SKM-1 treated with dmso at 0.1 percent for 144 hours (cell line): ENCODE results near the gene STARD7.
A peak's percentile ranks its signal among the peaks of the same experiment; 100 is the strongest.

Experiments
- DNase-seq: peaks from one replicate; lab custom pipeline; 2025; ENCODE audit not compliant: unreplicated experiment; lab: John Stamatoyannopoulos, UW

The STARD7 gene, protein sequence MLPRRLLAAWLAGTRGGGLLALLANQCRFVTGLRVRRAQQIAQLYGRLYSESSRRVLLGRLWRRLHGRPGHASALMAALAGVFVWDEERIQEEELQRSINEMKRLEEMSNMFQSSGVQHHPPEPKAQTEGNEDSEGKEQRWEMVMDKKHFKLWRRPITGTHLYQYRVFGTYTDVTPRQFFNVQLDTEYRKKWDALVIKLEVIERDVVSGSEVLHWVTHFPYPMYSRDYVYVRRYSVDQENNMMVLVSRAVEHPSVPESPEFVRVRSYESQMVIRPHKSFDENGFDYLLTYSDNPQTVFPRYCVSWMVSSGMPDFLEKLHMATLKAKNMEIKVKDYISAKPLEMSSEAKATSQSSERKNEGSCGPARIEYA

DNA sequence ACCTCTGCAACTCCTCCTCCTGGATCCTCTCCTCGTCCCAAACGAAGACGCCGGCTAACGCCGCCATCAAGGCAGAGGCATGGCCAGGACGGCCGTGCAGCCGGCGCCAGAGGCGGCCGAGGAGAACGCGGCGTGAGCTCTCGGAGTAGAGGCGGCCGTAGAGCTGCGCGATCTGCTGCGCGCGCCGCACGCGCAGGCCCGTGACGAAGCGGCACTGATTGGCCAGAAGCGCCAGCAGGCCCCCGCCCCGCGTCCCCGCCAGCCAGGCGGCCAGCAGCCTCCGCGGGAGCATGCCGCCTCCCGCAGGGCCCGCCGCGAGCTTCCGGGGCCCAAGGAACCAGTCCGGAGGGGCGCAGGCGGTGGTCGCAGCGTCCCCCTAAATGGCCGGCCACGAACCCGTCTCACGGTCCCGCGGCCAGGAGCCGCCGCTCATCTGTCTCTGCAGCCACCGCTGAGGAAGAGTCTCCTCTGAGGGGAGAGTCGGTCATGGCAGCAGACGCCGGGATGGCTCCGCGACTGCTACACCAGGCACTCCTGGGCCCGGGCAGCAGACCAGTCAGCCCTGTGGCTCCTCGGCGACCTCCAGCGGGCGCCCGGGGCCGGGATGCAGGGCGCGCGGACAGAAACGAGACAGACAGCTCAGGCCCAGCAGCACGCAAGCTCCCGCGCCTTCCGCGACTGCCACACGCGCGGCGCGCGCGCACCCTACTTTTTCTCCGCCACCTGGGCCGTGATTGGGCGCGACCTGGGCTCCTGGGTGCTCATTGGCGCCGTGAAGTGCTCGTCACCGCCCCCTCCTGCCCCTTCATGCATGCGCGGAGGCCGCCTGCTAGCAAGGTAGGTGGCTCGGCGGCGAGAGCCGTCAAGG is at the start of gene STARD7:
STARD7 (minus strand) TSS at position 685 of the 868 bp plus-strand sequence; CDS start at position 292, 393 bp downstream.
- peak; percentile 95 for DNase-seq

DNA sequence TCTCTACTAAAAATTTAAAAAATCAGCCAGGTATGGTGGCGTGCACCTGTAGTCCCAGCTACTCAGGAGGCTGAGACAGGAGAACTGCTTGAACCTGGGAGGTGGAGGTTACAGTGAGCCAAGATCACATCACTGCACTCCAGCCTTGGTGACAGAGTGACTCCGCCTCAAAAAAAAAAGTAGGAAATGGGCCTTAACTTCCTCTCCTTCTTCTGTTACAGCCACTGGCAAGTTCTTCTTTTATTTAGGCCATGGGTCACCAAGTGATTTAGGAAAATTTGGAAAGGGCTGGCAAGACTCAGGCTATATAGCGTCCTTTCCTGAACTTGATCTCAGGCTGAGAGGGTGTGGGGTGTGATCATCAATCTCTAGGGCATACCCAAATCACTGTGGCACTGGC is 49.1 kb upstream of the STARD7 start:
- DNase-seq, result peak; percentile 79

DNA sequence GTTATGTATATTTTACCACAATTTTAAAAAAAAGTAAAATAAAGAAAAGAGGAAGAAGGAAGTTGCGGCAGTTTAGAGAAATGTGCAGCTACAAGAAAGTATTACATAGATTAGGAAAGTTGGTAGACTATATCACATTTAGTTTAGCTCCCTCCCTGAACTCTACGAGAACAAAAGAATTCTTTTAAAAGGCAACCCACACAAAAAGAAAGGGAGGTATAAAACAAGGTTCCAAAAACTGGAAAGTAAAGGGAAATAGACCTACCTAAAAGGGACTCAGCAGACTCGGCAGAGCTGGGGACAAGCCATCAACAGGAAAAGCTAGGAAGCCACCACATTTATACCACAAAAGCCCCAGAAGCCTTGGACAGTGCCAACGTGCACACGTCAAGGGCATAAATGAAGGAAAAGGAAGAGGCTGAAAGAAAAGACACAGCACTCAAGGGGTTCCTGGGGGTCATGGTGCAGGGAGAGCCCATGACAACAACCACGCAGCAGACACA is 48.0 kb upstream of the STARD7 start:
- peak; percentile 30 for DNase-seq

DNA sequence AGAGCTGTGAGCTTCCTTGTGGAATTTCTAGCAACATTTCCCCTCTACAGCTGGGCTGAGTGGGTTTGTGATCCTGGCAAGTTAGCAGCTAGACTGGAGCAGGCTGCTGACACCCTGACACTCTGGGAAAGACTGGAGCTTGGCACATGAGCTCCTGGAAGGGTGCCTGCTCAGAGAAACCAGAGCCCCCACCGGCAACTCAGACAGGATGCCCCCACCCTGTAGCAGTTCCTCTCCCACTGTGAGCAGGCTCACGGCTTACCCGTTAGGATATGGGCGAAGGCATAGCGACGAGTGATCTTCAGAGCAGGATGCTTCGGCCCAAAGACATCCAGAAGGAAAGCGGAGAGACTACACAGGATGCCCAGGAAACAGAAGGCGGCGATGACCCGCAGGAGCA is 45.9 kb upstream of the STARD7 start:
- DNase-seq, result no peak

DNA sequence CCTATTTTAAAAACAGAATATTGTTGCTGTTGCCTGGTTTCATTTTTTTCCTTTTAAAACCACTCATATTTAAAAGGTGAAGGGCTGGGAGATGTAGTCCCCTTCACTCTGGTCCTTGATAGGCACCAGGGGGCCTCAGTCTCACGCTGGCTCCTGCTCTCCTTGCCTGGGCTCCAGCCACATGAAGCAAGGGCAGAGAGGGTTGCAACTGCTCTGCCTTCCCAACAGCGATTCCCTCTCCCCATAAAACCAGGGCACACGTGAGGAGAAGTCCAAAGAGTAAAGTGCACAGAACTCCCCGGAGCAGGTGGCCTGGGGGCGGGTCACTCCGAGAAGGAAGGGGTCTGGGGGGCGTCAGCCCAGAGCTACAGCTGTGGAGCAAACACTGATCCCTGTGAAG is 44.4 kb upstream of the STARD7 start:
- no peak for DNase-seq

DNA sequence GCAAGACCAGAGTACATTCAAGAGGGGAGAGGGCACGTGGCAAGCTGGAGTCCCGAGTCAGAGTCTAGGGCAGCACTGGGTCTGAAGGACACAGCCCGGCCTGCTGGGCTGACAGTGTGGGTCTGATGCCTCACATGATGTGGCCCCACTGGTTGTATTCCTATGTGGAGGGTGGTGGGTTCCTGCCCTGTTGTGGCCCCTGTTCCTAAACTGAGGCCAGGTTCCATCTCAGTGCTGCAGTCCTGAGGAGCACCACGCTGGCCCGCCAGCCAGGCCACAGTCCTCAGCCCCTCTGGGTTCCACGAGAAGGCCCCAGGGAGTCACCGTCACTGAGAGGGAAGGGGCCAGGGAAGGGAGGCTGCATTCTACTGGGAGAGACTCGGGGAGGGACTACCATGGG is 43.9 kb upstream of the STARD7 start:
- no peak for DNase-seq

DNA sequence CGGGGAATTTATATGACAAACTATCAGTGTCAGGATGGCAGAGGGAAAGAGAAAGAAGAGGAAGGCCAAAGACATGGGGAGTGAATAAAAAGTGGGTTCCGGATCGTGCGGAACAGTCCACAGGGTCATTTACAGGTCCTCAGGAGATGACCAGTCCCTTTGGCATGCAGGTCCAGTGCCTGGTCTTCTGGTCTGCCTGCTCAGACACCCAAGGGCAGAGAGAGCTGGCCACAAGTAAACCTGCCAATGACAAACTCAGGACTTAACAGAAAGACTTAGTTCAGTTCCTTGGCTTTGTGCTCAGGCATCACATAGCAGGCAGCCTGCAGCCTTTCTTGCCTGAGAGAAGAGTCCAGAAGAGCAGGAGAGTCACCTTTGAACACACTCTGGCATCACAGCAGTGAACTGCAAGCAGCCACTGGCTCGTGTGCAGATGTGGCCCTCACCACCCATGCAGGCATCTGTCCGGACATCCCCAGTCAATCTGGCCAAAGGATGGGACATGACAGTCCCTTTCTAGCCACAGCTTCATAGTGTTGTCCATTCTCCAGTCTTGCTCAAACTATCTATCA is 43.2 kb upstream of the STARD7 start:
- DNase-seq, result no peak

DNA sequence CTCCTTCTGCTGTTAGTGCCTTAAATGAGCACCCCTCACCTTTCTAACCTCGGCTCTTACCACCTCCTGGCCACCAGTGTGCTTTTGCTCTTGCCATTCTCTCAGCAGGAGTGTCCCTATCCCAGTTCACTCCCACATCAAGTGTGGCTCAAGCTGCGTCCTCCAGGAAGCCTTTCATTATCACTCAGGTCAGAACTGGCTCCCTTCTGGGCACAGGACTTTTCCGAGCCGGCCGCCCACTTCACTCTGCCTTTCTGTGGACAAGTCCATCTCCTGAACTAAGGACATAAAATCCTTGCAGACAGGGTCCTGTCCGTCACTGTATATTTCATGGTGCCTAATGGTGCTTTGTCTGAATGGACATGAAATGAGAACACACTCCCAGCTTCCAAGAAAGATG is 41.6 kb upstream of the STARD7 start:
- no peak for DNase-seq

DNA sequence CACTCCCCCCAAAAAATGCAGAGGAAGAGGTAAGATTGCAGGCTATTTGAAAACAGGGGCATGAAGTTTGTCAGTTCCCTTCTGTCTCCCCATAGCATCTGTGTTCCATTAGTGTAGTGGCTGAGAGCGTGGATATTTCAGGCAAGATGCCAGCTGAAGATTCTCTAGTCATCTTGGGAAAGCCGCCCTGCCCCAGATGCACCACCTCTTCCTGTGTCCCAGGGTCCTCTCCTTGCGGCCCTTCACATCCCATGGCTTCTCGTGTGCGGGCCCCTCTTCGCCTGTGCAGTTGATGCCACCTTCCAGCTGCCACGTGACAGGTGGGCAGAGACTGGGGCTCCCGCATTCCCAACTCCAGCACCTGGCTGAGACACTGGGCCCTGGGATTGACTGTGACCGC is 41.0 kb upstream of the STARD7 start:
- DNase-seq, result no peak

DNA sequence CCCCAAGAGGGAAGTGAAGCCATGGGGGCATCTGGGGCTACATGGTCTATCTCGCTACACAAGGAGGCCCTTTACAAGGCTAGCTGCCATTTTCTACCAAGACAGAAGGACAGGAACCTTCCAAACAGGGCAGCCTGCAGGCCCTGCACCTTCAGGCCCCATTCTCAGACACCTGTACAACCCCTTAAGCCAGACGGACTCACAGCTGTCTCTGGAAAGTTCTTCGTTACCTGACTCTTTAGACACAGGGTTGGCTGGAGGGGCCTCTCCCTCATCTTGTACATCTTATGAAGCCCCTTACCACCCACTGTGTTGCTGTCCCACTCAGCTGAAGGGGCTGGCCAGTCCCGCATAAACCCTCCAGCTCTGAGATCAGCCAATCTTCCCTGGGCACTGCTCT is 40.0 kb upstream of the STARD7 start:
- no peak for DNase-seq

DNA sequence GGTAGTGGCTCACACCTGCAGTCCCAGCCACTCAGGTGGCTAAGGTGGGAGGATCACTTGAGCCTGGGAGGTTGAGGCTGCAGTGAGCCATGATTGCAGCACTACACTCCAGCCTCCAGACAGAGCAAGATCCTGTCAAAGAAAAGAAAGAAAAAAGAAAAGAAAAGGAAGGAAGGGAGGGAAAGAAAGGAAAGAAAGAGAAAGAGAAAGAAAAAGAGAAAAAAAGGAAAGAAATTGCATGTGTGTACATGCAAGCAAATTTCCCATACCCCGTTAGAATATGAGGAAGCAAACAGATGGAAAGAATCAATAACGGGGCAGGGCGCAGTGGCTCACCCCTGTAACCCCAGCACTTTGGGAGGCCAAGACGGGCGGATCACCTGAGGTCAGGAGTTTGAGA is 39.3 kb upstream of the STARD7 start:
- no peak for DNase-seq

DNA sequence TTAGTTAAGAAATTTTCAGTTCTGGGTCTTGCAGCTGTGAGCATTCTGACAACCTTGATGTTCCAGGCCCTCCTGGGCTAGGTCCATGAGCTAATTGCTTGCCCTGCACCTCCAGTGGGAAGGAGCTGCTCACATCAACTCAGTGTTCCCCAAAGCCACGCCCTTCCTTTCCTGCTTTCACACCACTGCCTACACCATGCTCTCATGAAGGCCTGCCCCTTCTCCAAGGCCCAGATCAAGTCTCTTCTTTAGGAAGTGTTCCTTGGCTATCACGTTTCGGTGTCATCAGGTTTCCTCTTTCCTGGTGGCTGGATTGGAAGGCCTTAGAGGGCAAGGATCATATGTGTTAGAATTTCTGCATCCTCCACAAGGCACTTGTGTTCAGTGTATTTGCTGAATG is 38.4 kb upstream of the STARD7 start:
- no peak for DNase-seq

DNA sequence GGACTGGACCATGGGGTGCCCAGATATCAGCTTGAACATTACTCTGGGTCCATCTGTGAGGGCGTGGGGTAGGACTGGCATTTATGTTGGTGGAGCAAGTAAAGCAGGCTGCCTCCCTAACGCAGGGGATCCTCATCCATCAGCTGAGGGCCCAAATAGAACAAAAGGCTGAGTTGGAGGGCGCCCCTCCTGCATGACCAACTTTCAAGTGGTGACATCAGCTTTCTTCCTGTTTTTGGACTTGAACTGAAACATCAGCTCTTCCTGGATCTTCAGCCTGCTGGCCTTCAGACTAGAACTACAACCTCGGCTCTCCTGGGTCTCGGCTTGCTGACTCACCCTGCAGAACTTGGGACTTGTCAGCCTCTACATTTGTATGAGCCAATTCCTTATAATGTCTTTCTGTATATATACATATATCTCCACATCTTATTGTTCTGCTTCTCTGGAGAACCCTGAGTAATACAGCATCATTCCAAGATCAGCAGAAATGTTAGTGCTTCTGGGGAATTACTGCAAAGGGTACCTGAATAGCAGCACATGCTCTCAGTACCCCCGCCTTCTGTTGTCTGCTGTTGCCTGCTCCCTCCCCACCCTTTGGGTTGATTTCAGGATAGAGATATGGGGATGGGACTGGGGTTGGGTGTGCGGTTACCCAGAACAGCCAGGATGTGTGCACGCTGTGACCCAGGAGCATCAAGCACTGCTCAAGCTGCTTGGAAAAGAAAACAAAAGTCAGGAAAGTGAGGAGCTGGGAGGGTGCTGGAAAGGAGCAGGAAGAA is 37.2 kb upstream of the STARD7 start:
- peak; percentile 90 for DNase-seq

DNA sequence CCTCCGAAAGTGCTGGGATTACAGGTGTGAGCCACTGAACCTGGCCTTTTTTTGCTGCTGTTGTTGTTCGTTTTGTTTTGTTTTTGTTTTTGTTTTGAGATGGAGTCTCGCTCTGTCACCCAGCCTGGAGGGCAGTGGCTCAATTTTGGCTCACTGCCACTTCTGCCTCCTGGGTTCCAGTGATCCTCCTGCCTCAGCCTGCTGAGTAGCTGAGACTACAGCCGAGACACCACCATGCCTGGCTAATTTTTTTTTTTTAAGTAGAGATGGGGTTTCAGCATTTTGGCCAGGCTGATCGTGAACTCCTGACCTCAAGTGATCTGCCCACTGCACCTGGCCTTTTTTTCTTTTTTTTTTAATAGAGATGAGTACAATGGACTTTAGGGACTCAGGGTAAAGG is 35.2 kb upstream of the STARD7 start:
- DNase-seq, result no peak

DNA sequence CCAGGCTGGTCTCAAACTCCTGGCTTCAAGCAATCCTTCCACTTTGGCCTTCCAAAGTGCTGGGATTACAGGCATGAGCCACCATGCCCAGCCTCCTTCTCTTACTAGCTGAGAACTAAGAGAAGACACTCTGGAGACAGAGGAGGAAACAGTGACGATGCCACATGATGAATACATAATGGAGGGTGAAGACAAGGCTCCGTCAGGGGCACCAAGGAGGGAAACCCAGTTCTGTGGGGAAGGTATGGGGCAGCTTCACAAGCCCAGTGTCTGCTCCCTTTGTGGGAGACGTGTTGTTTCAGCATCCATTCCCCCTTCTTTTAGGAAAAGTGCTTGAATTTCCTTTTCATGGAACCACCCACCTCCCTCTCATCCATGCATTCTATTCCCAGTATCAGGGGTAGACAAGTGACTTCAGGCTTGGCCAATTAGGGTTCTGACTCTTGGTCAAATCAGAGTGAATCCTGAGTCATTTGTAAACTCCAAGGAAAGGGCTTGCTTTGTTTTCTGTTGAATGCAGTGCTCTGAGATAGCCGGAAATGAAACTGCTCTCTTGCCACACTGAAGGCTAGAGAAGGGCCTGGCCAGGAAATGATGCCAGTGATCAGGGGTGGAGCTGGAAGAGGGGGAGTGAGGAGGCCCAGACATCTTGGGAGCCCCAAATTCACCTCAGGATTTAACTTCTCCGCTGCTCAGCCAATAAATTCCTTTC is 33.4 kb upstream of the STARD7 start:
- DNase-seq, result peak; percentile 76

DNA sequence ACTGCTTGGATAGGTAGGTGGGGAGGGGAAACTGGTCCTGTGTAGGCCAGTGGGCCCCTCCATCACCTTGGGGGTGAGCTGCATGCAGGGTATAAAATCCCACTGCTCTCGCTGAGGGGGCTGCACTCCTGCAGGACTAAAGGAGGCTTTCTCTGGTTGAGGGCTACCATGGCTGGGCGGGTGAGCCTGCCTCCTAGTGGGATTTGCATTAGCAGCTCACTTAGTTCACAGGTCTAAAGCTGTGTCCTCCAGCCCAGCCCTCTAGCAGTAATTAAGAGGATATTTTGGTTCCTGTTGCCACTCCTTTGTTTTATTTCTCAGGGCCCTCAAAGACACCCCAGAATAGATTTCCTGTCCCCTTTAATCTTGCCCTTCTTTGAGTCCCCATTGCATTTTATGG is 32.6 kb upstream of the STARD7 start:
- no peak for DNase-seq

DNA sequence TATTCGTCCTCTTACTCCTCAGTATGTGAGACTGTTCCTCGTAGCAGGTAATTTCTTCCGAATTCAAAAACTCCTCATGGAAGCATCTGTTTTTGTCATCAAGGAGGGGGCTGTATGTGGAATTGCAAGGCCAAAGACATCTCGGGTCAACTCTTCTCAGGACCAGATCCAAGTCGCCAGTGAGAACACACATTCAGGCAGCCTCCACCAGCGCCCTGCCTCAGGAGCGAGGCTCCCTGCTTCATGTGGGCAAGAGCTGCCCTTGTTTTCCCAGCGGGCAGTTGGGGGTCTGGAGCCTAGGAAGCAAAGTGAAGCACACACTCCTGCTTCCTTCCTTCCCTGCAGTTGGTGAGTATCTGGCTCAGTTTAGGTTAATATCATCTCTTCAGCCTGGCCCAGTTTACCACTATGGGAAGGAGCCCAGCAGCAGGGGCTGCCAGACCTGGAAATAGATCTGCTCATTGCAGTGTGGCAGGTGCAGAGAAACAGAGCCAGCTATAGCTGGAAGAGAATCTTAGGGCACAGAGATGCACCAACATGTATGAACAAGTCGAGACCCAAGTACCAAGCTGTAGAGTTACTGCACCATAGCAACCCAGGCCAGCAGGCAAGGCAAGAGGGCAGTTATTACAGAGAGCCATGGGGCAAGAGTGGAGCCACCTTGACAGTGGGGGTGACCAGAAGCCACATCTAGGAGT is 31.9 kb upstream of the STARD7 start:
- DNase-seq, result no peak

DNA sequence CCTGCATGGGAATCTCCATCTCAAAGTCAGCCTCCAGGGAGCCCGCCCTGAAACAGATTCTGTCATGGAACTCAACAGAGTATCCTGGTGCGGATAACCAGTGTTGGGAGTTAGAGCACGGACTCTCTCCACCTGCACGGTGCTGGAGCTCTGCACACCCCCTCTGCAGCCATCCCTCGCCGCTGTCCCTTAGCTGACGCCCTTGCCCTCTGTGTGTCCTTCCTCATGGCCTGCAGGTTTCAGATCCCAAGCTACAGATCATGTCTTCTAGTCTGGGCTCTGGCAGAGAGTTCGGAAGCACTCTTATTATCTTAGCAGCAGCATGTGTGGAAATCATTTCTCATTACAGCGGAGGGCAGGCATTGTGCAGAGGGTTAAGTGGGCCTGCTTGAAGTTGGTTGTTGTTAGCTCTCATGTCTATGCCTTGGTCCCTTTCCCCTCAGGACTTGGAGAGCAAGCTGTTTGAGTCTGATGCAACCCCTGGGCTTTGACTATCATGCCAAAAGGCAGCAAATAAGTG is 31.2 kb upstream of the STARD7 start:
- no peak for DNase-seq

DNA sequence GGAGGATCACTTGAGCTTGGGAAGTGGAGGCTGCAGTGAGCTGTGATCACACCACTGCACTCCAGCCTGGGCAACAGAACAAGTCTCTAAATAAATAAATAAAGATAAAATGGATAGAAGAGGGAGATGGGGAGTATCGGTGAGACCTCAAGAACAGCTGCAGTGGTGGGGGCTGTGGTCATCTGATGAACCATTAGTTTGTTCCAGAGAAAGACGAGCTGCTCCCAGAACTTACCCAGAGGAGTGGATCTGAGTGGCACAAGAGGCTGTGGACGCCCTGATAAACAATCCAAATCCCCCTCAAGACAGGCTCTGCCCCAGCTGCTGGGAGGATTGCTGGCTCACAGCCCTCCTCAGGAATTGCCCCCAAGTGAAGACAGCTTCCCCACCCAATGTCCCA is 30.5 kb upstream of the STARD7 start:
- no peak for DNase-seq

DNA sequence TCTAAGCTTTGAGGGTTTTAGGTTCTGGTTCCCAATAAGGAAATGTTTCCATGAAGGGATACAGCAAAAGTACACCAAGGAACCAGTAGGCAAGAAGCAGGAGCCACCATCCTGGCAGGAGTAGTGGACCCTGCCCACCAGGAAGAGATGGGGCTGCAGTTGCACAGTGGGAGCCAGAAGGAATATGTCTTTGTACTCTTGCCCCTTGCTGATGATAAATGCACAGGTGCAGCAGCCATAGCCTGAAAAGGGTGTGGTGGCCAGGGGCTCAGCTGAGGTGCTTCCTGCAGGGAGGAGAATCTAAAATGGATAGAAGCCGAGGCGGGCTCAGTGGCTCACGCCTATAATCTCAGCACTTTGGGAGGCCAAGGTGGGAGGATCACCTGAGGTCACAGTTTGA is 29.6 kb upstream of the STARD7 start:
- no peak for DNase-seq
